B cell (primary cell): ENCODE measurements around the gene KATNAL1.

Source experiments
- CTCF ChIP-seq: fragments of 200-600 bp; IDR thresholded peaks from one replicate; pipeline ENCODE4 v1.8.0; 2022; ENCODE audit warnings: antibody characterized with exemption, mild to moderate bottlenecking
- EZH2 ChIP-seq: IDR thresholded peaks from 2 replicates; pipeline ENCODE4 v1.6.1; 2012; ENCODE audit warnings: borderline replicate concordance, low read depth, mild to moderate bottlenecking, moderate library complexity, low read length; ENCODE audit not compliant: insufficient read depth, poor library complexity, severe bottlenecking

DNA sequence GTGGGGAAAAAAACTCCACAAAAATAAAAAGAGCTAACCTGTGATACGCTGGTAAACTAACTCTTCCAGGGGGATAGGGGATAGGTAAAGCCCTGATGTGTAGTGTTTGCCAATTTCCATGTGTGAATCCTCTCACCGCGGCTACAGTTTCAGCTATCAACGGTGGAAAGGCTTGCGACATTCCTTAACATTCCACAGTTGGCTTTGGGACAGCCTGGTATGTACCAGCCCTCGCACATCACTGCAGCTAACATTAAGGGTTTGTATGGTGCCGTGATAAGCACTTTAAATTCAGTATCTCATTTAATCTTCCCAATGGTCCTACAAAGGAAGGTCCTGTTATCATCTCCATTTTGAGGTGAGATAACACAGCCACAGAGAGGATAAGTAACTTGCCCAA lies 112.4 kb downstream of the KATNAL1 start:
- TF ChIP-seq CTCF (no peak), EZH2 (no peak)
